ENCODE data around the gene B3GALT4.

B3GALT4 gene

DNA sequence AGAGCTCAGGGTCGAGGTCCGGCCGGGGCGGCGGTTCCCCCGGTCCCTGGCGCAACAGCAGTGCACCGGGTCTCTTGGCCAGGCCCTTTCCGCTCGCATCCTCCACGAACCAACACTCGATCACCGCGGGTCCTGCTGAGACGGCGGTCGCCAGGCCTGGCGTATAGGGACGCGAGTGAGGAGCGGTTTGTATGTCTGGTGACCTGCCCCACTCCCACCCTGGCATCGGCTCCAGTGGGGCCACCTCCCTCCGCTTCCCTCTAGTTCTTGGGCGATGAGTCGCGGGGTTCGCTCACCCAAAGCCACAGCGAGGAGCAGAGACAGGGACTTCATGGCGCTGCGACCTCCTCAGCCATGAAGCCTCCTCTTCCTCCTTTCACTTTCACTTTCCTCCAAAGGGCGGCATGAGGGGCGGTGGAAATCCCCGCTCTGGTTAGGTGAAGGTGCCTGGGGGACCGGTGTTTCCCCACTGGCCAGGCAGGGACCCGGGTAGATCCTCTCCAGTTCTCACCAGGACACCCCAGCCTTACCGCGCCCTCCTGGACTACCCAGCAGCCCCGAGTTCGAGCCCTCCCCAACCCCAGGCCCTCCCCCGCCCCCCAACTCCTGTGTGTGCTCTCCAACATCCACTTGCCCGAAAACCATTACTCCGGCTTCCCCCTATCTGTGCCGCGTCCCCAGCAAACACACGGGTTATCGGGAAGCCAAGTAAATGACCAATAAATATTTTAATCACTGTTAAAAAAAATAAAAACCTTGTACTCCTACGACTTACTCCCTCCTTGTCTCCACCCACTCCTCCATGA is 37.0 kb downstream of the B3GALT4 start, which contains the start of gene TAPBP:
TAPBP (minus strand) TSS at position 370 of the 806 bp plus-strand sequence; CDS start at position 333, 37 bp downstream.
- peak in 1 of 2 donors; percentile 73 for DNase-seq (ENCODE audit: extremely low read depth in 1 of 2, low read depth in 1 of 2)

GRCh38 chr6:33314515-33314942 is 37.6 kb downstream of the B3GALT4 start:
- peak in 1 of 2 donors; percentile 42 for DNase-seq (ENCODE audit: extremely low read depth in 1 of 2, low read depth in 1 of 2)

DNA sequence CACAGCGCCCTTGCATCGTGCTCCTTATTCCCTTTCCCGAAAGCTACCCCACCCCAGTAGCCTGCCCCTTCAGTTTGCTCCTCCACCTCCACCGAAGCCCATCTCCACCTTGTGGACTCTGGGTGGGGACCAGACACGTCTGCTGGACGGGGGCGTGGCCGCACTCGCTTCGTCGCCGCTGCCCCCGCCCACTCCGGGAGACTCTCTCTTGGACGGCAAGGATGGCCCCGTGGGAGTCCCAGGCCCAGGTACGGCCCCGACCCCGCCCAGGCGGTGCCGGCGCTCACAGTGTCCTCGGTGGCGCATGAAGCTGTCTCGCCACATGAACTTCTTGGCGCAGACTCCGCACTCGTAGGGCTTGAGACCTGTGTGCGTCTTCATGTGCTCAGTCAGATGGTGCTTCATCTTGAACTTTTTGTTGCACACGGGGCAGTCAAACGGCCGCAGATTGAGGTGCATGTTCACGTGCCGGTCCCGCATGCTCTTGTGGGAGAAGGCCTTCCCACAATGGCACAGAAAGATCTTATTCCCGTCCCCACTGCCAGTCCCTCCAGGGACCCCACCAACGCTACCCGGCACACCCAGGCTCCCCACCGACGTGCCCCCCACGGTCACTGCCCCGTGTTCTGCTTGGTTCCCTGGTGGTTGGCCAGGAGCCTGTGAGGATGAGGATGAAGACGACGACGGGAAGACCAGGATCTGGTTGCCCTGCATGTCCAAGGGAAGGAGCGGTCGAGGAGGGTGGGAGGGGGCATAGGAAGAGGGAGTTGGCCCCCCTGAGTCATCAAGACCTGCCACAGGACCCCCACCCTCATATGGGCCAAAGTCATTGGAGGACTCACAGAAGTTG is 38.2 kb downstream of the B3GALT4 start:
- DNase-seq (ENCODE audit: extremely low read depth in 1 of 2, low read depth in 1 of 2): no peak

- DNase-seq (ENCODE audit: extremely low read depth in 1 of 2, low read depth in 1 of 2): no peak
Observed at GRCh38 chr6:33315793-33316602, 39.1 kb downstream of the B3GALT4 start.

- DNase-seq (ENCODE audit: extremely low read depth in 1 of 2, low read depth in 1 of 2): no peak
Observed at GRCh38 chr6:33316603-33317418, 39.9 kb downstream of the B3GALT4 start.

- DNase-seq (ENCODE audit: extremely low read depth in 1 of 2, low read depth in 1 of 2): no peak
Observed at GRCh38 chr6:33317419-33317668, 40.4 kb downstream of the B3GALT4 start.

- peak; percentile 90 to 95 for DNase-seq (ENCODE audit: extremely low read depth in 1 of 2, low read depth in 1 of 2)
Observed at GRCh38 chr6:33317669-33318425, 40.9 kb downstream of the B3GALT4 start, which contains the start of gene ZBTB22. ZBTB22 (minus strand) TSS chr6:33317744; CDS start chr6:33316916, 828 bp downstream.

GRCh38 chr6:33318426-33319073 is 41.6 kb downstream of the B3GALT4 start:
- no peak for DNase-seq (ENCODE audit: extremely low read depth in 1 of 2, low read depth in 1 of 2)

GRCh38 chr6:33319939-33320314 is 43.0 kb downstream of the B3GALT4 start:
- DNase-seq (ENCODE audit: extremely low read depth in 1 of 2, low read depth in 1 of 2): no peak

- no peak for DNase-seq (ENCODE audit: extremely low read depth in 1 of 2, low read depth in 1 of 2)
Observed at GRCh38 chr6:33320315-33321181, 43.6 kb downstream of the B3GALT4 start.

DNA sequence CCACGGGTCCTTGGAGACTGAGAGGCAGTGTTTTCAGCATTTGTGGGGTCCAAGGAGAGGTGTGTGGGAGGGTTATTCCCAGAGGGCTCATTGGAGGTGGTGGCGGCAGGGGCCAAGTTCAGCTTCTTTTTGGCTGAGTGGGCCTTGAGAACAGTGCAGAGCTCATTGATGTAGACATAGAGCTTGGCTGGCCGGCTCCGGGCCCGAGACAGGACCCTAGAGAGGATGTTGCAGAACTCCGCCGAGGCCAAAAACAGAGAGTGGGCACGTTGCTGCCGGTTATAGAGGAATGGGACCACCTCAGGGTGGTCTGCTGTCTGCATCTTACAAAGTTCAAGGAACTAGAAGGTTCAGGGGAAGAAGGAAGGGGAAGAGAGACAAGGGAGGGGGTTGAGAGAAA is 44.3 kb downstream of the B3GALT4 start:
- DNase-seq (ENCODE audit: extremely low read depth in 1 of 2, low read depth in 1 of 2): no peak

GRCh38 chr6:33323623-33323948 is 46.7 kb downstream of the B3GALT4 start:
- DNase-seq (ENCODE audit: extremely low read depth in 1 of 2, low read depth in 1 of 2): no peak

- no peak for DNase-seq (ENCODE audit: extremely low read depth in 1 of 2, low read depth in 1 of 2)
Observed at GRCh38 chr6:33324125-33324524, 47.2 kb downstream of the B3GALT4 start.
